GM13976 (cell line): ENCODE data around the gene FAM120C.

Experiments used
- DNase-seq: peaks from one replicate; pipeline ENCODE4 v3.0.0; 2012; ENCODE audit warnings: low spot score
- in situ Hi-C: fragments of 300-500 bp; cut with MboI; formaldehyde crosslinking; loops from one replicate; pipeline ENCODE4 v1.12.0; 2022; ENCODE audit warnings: low sequenced_read_pairs, mixed read lengths, inconsistent platforms; ENCODE audit not compliant: unreplicated experiment
- TF ChIP-seq, protein P1 (sequence below): IDR thresholded peaks from 2 replicates; pipeline ENCODE4 v1.5.1; 2012; ENCODE audit warnings: borderline replicate concordance, mild to moderate bottlenecking; ENCODE audit not compliant: insufficient read depth; ENCODE audit errors: extremely low read depth, missing control alignments, control extremely low read depth

Gene FAM120C

DNA sequence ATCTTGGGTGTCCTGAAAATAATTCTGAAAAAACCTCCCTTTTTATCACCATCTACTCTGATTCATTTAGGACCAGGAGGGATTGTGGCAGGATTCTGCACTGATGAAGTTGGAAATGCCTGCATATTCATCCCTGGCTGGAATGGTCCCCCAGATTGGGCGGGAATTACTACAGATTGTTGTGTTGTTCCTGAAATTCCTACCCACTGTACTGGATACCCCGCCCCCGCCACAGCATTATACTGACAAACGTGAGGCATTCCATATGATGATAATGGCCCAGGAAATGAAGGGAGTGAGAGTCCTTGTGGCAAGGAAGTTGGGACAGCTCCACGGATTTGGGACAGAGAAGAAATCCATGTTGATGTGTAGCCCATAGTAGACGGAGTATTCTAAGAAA is 15.2 kb upstream of the FAM120C start:
- DNase-seq = no peak
- in situ Hi-C loops = no loop called here
- TF ChIP-seq, protein P1, sequence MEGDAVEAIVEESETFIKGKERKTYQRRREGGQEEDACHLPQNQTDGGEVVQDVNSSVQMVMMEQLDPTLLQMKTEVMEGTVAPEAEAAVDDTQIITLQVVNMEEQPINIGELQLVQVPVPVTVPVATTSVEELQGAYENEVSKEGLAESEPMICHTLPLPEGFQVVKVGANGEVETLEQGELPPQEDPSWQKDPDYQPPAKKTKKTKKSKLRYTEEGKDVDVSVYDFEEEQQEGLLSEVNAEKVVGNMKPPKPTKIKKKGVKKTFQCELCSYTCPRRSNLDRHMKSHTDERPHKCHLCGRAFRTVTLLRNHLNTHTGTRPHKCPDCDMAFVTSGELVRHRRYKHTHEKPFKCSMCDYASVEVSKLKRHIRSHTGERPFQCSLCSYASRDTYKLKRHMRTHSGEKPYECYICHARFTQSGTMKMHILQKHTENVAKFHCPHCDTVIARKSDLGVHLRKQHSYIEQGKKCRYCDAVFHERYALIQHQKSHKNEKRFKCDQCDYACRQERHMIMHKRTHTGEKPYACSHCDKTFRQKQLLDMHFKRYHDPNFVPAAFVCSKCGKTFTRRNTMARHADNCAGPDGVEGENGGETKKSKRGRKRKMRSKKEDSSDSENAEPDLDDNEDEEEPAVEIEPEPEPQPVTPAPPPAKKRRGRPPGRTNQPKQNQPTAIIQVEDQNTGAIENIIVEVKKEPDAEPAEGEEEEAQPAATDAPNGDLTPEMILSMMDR = no peak

DNA sequence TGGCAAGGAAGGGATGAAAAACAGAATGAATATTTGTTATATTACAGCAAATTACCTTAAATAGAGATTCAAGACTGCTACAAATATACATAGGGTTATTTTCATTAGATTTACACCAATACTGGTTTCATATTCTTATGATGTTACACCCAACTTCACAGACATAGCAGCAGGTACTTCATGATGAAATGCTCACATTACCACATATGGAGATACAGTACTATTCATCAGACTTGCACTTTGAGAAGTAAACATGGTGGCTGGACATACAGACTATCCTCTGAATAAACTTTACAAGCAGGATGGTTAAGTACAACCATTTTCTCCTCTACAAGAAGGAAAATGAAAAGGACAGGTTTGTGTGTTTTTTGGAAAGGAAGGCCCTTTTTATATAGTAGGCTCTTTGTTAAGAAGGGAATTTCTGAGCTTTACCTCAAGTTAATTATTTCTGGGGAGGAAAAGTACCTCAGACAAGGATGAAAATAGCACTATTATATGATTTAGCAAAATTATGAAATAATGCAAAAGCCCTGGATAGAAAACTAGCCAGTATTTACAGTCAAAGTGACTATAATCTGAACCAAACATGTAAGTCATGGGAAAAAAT is 12.0 kb upstream of the FAM120C start:
- in situ Hi-C loops = no loop called here
- TF ChIP-seq, protein P1 = no peak
- DNase-seq = no peak

DNA sequence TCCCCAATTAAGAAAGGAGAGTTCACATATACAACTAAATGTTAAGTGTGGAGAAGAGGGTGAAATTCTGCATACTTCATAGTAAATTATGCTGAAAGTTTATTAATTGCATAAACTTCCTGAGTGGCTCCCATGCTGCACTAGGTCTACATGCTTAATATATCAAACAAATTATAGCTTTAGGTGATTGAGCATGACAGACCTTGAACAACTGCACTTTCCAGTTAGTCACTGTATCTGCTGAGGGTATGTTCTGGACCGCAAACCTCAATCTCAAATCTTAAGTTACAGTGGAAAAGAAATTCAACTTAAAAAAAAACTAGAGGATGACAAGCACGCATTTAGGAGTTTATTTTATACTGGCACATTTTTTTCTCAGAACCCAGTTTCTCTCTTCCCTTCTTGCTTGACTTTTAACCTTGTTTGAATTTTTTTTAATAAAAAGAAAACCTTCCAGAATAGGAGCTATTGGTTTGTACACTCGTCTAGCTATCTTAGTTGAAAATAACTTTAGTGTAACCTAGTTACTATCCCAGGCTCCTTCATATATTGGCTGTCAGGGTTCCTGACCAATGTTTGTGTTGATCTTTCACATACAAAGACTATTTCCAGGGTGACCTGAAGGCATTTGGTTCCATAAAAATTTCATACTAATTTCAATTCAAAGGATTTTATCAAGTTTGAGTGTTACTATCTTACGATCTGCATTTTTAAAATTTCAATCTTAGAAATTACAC is 10.2 kb upstream of the FAM120C start:
- DNase-seq = no peak
- in situ Hi-C loops = no loop called here
- TF ChIP-seq, protein P1 = no peak

DNA sequence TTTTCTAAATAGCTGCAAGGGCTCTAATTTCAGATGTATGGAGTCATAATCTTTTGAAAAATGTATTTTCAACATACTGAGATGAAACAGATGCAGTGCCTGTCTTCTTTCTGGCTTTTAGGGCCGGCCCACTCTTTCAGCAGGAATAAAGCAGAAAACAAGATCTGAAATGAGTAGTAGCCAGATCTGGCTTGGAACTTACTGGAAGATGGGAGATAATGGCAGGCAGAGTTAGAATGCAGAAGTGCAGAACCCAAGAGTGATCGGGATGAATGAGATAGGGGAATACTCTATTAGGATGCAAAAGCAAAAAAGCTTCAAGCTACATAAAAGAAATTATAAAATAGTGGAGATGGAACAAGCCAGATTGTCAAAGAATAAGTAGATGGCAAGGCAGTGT is 1.4 kb upstream of the FAM120C start:
- TF ChIP-seq, protein P1 = no peak
- DNase-seq = no peak
- in situ Hi-C loops = no loop called here

DNA sequence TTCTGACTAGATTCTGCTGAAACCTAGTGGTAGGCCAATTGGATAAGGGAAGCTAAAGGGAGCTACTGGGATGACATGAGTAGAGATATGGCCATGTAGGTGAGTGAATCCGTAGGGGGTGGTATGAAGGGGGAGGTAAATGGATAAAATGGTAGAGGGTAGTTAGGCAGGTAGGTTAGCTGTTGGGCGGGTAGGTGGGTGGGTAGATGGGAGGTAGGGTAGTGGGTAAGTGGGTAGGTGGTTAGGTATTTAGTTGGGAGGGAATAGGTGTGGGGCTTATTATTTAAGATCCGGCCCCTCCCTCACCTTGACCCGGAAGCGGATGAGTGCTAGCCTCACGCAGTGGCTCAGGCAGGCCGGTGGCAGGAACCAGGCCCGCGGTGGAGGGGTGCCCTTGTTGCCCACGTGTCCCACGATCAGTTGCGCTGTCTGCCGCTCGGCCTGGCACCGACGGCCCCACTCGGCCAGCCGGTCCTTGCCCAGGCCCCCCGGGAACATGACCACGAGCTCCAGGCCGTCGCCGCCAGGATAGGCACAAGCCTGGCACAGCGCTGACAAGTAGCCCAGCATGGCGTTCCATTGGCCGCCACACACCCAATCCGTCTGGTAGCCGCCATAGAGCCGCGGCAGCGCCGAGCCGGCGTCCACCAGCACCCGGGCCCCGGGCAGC is 725 bp downstream of the FAM120C start:
- DNase-seq = peak; percentile 51
- in situ Hi-C loops = no loop called here
- TF ChIP-seq, protein P1 = no peak

DNA sequence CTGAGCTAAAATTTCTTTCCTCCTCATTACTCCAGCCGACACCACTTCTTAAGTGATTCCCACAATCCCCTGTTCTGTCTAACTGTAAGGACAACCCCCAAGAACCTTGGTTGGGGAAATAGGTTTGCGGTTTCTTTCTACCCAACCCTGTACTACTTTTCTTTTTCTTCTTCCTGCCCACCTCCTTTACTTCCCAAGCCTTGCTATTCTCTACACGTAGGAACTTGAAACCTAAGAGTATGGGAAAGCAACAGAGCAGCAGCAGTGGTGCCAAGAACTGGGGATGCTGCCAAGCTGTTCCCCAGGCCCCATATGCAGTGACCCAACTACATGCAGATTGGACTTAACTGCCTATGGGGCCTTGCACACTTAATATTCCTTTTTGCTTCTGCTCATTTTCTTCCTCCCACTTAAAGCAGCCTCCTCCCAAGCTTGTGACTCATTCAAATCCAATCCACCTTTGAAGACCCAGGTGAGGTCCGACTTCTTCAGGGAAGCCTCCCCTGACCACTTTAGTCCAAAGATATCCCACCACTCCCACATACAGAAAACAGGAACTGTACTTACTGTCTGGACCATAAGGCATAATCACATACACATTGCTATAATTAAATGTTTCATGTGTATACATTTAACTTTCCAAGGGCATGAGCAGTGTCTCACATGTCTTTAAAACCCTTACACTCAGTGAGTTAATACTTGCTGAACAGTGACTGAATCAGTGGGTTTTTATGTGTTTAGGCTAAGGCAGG is 1.7 kb downstream of the FAM120C start:
- no peak for DNase-seq

More for the DNA sequence above, 1.7 kb downstream of the FAM120C start:
- in situ Hi-C loops = no loop called here
- TF ChIP-seq, protein P1 = no peak
